Esophagus muscularis mucosa (tissue), 3 donors: Measurements from ENCODE around the gene SPTB.

Experiments
- CTCF ChIP-seq, 3 experiments: fragments of 200-600 bp in 2 of 3; fragments of 450-650 bp in 1 of 3; sonication (generic) in 2 of 3; IDR thresholded peaks; one replicate each; pipeline ENCODE4 v1.5.1; 2017 to 2019; ENCODE audit warnings: antibody characterized with exemption in 3 of 3, mild to moderate bottlenecking in 2 of 3, moderate library complexity in 1 of 3
- POLR2A ChIP-seq: fragments of 450-650 bp; IDR thresholded peaks from one replicate; pipeline ENCODE4 v1.6.1; 2017; ENCODE audit warnings: antibody characterized with exemption, moderate library complexity, mild to moderate bottlenecking, low read depth

- no peak for TF ChIP-seq POLR2A
- no peak for TF ChIP-seq CTCF (IDR thresholded peaks at IDR 0.05)
Observed at GRCh38 chr14:64786296-64787149, 93.2 kb downstream of the SPTB start.
